GM20000 (cell line): ENCODE data around the gene GPR61.

Source experiments
- DNase-seq: peaks from one replicate; pipeline ENCODE4 v3.0.0; 2012; ENCODE audit warnings: low spot score
- TF ChIP-seq, protein P1 (sequence below): IDR thresholded peaks from 2 replicates; pipeline ENCODE4 v1.5.1; 2012; ENCODE audit warnings: mild to moderate bottlenecking, control low read depth; ENCODE audit errors: extremely low read depth, missing control alignments

Gene GPR61

DNA sequence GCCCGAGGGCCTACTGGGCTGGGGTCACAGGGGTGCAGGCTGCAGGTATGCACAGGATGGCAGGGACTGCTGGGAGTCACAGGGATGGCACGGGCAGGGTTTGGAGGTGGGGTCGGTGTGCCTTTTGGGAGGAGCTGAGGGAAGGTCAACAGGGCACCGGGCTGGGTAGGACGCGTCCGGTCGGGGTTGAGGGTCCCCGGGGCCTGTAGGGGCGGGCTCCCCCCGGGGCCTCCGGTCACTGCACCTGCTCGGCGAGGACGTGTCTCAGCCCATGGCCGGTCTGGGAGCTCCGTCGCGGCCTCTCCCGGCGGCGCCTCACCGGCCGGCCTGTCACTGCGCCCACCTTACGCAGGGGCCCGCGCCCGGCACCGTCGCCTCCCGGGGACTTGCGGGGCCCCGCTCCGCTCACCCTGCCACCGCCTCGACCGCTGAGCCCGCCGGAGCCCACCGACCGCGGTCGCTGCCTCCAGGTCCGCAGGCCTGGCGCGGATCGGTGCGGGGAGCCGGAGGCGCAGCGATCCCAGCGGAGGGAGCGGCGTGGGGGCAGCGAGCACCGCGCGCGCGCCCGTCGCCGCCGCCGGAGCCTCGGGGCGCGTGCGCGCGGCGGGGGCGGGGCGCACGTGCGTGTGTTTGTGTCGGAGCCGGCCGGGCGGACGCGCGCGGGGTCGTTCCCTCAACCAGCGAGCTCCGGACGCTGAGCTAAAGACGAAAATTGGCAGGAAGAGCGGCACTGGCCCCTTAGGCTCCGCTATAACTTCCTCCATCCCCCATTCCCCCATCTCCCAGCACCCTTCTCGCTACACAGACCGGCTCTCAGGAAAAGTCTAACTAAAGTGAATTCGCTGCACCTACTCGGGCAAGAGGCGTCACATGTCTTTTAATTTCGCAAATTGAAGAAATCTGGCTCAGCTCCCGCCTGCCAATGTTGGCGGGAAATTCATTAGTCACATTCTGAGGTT, 30.2 kb upstream of the GPR61 start, which contains the start of gene AMIGO1:
Gene AMIGO1, minus strand, starts transcription at position 552 of the 959 bp plus-strand sequence. CDS start 815 bp downstream, outside the sequence.
- DNase-seq = peak; percentile 85
- TF ChIP-seq, protein P1, sequence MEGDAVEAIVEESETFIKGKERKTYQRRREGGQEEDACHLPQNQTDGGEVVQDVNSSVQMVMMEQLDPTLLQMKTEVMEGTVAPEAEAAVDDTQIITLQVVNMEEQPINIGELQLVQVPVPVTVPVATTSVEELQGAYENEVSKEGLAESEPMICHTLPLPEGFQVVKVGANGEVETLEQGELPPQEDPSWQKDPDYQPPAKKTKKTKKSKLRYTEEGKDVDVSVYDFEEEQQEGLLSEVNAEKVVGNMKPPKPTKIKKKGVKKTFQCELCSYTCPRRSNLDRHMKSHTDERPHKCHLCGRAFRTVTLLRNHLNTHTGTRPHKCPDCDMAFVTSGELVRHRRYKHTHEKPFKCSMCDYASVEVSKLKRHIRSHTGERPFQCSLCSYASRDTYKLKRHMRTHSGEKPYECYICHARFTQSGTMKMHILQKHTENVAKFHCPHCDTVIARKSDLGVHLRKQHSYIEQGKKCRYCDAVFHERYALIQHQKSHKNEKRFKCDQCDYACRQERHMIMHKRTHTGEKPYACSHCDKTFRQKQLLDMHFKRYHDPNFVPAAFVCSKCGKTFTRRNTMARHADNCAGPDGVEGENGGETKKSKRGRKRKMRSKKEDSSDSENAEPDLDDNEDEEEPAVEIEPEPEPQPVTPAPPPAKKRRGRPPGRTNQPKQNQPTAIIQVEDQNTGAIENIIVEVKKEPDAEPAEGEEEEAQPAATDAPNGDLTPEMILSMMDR = no peak

DNA sequence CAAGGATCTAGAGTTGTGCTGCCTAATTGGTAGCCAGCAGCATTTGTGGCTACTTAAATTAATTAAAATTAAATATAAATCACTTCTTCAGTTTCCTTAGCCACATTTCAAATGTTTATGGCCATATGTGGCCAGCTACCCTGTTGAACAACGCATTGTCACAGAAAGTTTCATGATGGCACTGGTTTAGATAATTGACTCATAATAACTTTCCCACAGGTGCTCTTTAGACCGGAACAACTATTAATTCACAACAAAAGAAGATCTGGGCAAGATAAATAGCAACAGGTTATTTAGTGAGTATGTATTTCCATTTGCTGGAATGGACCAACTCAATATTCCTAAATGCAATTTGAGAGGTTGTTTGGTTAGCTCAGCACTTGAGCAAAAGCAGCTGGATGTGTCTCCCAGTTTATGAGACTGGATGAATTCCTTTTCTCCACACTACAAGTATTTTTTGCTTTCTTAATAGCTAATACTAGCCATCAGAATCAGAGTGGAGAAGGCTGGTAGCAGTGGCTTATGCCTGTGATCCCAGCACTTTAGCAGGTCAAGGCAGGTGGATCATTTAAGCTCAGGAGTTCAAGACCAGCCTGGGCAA, 26.5 kb upstream of the GPR61 start:
- DNase-seq = no peak
- TF ChIP-seq, protein P1 = no peak

DNA sequence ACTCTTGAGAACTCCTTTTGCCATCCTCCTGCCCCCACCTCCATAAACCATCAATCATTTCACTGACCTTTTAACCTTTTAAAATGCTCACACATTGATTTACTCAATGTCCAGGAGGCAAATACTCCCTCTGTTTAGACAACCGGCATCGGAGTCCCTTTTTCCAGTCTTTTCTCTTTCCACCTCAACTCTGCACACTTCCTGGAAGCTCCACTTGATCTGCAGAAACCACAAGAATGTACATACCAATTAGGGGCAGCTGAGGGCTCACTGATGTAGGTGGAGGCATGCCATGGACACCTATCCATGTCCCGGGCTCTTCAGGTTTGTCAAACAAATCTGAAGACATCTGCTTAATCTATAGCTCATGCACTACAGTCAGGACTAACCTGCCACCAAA, 24.8 kb upstream of the GPR61 start:
- TF ChIP-seq, protein P1 = no peak
- DNase-seq = no peak

DNA sequence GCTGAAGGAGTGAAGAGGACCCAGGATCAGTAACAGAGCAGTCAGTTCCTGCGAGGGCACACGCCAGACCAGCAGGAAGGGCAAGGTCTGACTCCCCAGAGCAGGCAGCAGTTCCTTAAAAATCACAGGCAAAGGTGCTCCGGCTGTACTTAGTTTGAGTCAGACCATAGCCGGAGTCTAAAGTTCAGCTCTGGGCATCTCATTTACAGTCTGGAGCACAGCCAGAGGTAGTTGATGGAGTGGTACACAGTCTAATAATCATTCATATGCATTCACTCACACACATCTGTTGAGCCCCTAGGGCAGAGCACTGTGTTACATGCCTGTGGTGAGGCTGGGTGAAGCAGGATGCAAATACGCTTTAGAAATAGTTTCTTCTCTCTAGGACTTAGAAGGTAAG, 22.8 kb upstream of the GPR61 start:
- DNase-seq = no peak
- TF ChIP-seq, protein P1 = no peak

DNA sequence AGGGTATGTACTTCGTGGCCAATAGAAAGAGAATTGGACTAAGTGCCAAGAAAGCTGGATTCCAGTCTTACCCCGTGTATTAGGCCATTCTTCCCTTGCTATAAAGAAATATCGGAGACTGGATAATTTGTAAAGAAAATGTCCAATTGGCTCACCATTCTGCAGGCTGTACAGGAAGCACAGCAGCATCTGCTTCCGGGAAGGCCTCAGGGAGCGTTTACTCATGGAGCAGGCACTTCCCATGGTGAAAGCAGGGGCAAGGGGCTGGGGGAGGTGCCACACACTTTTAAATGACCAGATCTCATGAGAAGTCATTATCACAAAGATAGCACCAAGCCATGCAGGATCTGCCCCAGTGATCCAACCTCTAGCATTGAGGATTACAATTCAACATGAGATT, 22.3 kb upstream of the GPR61 start:
- TF ChIP-seq, protein P1 = no peak
- DNase-seq = no peak

DNA sequence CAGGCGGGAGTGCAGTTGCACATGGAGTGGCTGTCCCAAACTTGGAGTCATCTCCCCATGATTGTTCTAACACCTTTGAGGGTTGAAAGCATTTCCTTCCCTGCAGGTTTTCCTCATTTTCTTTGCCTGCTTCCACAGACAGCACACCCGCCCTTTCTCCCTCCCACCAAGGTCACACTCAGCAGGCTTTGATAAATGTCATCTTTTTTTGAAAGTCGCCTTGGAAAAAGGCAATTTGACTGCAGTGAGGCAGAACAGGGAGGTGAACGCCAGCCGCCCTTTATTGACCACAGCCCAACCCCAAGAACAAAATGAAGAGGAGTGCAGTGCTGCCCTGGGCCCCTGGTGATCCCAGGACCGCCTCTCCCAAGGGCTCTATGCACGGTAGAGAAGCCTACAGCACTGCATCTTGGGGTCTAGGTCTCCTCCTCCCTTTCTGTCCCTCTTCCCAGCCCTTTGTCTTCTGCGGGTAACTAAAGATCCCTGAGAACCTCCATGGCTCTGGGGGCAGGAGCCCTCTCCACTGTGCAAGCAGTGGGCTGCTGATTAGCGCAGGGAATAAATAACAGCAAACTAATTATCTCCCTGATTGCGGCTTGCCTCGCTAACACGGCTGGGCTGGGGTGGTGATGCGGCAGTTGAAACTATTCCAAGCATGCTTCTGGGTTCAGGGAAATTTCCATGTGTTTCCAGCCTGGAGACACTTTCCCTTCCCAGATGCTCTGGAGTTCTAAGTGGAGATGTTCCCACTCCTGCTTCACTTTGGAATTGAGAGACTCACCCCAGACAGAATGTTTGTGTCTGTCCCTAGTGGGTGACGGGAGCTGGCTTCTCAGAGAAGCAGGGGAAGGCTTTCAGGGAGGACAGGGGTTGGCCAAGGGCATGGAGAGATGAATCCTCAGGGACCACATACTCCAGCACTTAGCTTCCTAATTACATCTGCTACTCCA, 18.4 kb upstream of the GPR61 start:
- no peak for DNase-seq
- TF ChIP-seq, protein P1 = no peak
